ENCODE measurements around the gene SLC25A18.

SLC25A18 gene

DNA sequence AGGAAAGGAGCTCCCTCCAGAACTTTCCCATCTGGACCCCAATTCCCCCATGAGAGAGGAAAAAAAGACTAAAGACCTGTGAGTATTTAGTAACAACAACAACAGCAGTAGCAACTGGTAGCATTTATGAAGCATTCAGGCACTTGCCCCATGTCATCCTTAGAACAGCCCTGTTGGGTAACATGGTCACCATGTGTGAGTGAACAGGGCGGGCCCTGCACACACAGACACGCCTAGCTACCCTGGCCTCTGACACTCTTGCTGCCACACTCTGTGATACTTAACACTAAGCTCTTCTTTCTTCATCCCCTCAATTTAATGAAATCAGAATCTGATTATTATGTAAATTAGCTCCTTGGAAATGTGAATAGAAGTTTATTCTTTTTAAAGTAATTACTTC, 26.1 kb upstream of the SLC25A18 start:
- no peak overlapping the region for H3K4me3 ChIP-seq (replicated peaks in 1 of 2; ENCODE audit: low read depth in 2 of 2, low read length in 2 of 2)
- TF ChIP-seq, protein P1, sequence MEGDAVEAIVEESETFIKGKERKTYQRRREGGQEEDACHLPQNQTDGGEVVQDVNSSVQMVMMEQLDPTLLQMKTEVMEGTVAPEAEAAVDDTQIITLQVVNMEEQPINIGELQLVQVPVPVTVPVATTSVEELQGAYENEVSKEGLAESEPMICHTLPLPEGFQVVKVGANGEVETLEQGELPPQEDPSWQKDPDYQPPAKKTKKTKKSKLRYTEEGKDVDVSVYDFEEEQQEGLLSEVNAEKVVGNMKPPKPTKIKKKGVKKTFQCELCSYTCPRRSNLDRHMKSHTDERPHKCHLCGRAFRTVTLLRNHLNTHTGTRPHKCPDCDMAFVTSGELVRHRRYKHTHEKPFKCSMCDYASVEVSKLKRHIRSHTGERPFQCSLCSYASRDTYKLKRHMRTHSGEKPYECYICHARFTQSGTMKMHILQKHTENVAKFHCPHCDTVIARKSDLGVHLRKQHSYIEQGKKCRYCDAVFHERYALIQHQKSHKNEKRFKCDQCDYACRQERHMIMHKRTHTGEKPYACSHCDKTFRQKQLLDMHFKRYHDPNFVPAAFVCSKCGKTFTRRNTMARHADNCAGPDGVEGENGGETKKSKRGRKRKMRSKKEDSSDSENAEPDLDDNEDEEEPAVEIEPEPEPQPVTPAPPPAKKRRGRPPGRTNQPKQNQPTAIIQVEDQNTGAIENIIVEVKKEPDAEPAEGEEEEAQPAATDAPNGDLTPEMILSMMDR (IDR thresholded peaks at IDR 0.05; ENCODE audit: low read depth, low read length): no peak
- no peak for DNase-seq (ENCODE audit: low read depth in 2 of 2)

DNA sequence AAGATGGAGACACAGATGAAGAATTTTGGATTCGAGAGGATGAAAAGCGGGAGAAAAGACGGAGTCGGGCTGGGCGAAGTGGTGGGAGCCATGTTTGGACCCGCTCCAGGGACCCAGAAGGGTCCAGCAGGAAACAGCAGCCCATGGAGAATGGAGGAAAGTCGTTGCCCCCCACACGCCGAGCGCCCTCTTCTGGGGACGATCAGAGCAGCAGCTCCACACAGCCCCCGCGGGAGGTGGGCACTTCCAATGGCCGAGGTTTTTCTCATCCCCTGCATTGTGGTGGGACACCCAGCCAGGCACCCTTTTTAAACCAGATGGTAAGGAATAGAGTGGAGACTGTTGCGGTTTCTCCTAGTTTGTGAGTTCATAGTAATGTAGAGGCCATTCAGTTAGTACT, 22.8 kb upstream of the SLC25A18 start:
- DNase-seq (ENCODE audit: low read depth in 2 of 2): no peak
- no peak overlapping the region for H3K4me3 ChIP-seq (replicated peaks in 1 of 2; ENCODE audit: low read depth in 2 of 2, low read length in 2 of 2)
- TF ChIP-seq, protein P1 (IDR thresholded peaks at IDR 0.05; ENCODE audit: low read depth, low read length): peak; percentile 13

DNA sequence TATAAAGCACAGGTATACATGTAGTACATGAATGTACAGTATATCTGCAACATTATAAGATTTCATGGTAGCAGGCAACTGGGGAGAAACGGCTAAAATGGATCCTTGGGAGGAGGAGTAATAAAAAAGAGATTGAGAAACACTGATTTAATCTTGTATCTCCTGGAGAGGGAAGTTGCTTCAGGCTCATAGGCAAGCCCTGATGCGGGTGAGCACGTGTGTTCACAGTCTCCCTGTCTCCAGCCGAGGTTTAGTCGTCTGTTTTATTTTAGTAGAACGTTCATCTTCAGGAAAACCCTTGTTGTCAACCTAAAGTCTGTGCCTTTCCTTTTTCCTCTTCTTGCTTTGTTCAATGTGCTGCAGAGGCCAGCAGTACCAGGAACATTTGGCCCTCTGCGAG, 21.8 kb upstream of the SLC25A18 start:
- H3K4me3 ChIP-seq (replicated peaks in 1 of 2; ENCODE audit: low read depth in 2 of 2, low read length in 2 of 2): no peak overlapping the region
- DNase-seq (ENCODE audit: low read depth in 2 of 2): no peak
- TF ChIP-seq, protein P1 (IDR thresholded peaks at IDR 0.05; ENCODE audit: low read depth, low read length): no peak

DNA sequence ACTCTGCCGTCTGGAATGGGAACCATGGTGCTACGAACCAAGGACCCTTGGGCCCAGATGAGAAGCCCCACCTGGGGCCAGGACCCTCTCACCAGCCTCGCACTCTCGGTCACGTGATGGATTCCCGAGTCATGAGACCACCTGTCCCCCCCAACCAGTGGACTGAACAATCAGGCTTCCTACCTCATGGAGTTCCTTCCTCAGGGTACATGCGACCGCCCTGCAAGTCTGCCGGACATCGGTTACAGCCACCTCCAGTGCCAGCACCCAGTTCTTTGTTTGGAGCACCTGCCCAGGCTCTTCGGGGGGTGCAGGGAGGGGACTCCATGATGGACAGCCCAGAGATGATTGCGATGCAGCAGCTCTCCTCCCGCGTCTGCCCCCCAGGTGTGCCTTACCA, 20.8 kb upstream of the SLC25A18 start:
- H3K4me3 ChIP-seq (replicated peaks in 1 of 2; ENCODE audit: low read depth in 2 of 2, low read length in 2 of 2): no peak overlapping the region
- no peak for DNase-seq (ENCODE audit: low read depth in 2 of 2)
- TF ChIP-seq, protein P1 (IDR thresholded peaks at IDR 0.05; ENCODE audit: low read depth, low read length): no peak

DNA sequence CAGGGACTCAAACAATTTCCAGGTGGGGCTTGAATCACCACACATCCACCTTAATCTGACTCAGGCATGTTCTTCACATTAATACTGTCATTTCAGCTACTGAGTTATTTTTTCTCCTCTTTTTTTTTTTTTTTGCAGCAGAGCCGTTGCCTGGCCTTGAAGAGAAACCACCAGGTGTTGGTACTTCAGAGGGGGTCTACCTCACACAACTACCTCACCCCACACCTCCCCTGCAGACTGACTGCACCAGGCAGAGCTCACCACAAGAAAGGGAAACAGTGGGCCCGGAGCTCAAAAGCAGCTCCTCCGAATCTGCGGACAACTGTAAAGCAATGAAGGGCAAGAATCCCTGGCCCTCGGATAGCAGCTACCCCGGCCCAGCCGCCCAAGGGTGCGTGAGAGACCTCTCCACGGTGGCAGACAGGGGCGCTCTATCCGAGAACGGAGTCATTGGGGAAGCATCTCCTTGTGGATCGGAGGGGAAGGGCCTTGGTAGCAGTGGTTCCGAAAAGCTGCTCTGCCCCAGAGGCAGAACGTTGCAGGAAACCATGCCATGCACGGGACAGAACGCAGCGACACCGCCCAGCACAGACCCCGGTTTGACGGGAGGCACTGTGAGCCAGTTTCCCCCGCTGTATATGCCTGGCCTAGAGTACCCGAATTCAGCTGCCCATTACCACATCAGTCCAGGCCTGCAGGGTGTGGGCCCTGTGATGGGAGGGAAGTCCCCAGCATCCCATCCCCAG, 15.1 kb upstream of the SLC25A18 start:
- H3K4me3 ChIP-seq (replicated peaks in 1 of 2; ENCODE audit: low read depth in 2 of 2, low read length in 2 of 2): no peak overlapping the region
- TF ChIP-seq, protein P1 (IDR thresholded peaks at IDR 0.05; ENCODE audit: low read depth, low read length): no peak
- DNase-seq (ENCODE audit: low read depth in 2 of 2): no peak

DNA sequence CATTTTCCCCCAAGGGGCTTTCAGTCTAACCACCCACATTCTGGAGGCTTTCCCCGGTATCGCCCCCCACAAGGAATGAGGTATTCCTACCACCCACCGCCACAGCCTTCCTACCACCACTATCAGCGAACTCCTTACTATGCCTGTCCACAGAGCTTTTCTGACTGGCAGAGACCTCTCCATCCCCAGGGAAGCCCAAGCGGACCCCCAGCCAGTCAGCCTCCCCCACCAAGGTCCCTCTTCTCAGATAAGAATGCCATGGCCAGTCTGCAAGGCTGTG, 14.6 kb upstream of the SLC25A18 start:
- no peak overlapping the region for H3K4me3 ChIP-seq (replicated peaks in 1 of 2; ENCODE audit: low read depth in 2 of 2, low read length in 2 of 2)
- TF ChIP-seq, protein P1 (IDR thresholded peaks at IDR 0.05; ENCODE audit: low read depth, low read length): no peak
- no peak for DNase-seq (ENCODE audit: low read depth in 2 of 2)

DNA sequence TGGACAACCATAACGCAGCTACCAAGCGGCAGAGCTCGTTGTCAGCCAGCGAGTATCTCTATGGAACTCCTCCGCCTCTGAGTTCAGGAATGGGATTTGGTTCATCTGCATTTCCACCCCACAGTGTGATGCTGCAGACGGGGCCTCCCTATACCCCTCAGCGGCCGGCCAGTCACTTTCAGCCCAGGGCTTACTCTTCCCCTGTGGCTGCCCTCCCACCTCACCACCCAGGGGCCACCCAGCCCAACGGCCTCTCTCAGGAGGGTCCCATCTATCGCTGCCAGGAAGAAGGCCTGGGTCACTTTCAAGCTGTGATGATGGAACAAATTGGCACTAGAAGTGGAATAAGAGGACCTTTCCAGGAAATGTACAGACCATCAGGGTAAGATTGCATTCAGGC, 14.1 kb upstream of the SLC25A18 start:
- DNase-seq (ENCODE audit: low read depth in 2 of 2): no peak
- TF ChIP-seq, protein P1 (IDR thresholded peaks at IDR 0.05; ENCODE audit: low read depth, low read length): no peak

More for the DNA sequence above, 14.1 kb upstream of the SLC25A18 start:
- H3K4me3 ChIP-seq (replicated peaks in 1 of 2; ENCODE audit: low read depth in 2 of 2, low read length in 2 of 2): no peak overlapping the region
